ENCODE data around the gene ASH1L.

GRCh38 chr1:155352631-155353030 is 210.0 kb downstream of the ASH1L start:
- TF ChIP-seq CTCF (IDR thresholded peaks at IDR 0.05) (no peak), POLR2A (IDR thresholded peaks at IDR 0.05) (no peak)

All from Peyer's patch (tissue), 4 donors.